ENCODE results near the gene LUC7L3.
"Not testable (repeated sequence)": the region's sequence is repeated elsewhere in the genome, so short reads cannot be mapped to it uniquely, and the experiment has no call there.

The LUC7L3 gene

DNA sequence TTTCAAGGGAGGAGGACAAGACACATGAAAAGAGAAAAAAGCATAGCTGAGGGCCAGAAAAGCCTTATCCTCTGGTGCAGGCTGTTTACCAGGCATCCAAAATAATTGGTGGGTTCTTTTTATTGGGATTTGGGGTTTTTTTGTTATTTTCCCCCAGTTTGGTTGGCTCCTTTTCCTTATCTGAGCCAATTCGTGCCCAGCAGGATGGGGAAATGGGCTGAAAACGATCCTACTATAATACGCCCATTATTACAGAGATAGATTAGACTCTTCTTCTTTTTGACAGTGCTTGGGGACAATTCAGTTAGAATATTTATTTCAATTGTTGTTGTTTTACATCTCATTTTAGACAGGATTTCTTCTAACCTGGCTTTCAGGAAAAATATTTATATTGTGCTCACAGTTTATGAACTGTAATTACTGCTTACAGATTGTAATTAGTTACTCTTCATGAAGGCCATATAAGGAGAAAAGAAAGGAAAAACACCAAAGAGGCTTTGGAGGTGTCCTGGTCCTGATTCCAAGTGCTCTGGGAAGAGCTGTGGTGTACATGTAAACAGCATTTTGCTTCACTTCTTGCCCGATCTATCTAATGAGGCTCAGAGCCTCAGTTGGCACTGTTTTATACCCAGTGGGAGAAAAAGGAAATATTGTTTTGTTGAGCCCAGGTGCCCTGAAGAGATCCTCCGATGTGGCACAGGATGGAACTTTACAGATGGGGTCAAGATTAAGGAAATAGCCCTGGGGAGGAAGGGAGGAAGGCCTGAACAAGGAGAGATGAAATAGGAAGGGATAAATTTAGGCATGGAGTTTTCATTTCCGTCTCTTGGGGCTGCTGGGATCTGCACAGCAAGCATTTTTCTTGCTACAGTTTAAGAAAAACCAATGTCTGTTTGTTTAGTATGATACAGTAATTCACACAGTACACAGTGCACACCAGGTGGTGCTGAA, 11.1 kb upstream of the LUC7L3 start:
- no peak for DNase-seq (ENCODE audit: low read depth, low spot score)

DNA sequence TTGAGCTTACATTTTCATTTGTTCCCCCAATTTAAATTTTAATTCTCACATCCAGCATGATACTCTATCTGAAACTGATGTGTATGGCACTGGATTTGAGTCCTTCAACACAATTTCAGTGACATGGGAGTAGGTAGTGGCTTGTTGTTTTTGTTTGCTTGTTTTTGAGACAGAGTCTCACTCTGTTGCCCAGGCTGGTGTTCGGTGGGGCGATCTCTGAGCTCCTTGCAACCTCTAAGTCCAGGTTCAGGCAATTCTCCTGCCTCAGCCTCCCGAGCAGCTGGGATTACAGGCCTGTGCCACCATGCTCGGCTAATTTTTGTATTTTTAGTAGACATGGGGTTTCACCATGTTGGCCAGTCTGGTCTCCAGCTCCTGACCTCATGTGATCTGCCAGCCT, 10.3 kb upstream of the LUC7L3 start:
- DNase-seq (ENCODE audit: low read depth, low spot score), result not testable (repeated sequence)

DNA sequence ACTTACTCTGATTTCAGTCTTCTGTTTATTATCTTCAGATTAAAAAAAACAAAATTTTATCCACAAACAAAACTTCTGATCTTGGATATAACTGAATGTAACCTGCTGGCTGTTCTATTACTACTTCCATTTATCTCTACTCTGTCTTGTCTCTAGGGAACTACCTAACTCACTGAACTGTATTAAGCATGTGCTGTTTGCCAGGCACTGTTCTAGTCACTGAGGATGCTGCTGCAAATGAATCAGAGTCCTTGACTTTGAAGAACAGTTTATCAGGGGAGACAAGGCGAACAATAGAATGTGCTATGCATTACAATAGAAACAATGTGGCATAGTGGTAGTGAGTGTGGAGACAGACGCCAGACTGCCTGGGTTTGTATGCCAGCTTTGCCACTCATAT, 9.4 kb upstream of the LUC7L3 start:
- no peak for DNase-seq (ENCODE audit: low read depth, low spot score)

DNA sequence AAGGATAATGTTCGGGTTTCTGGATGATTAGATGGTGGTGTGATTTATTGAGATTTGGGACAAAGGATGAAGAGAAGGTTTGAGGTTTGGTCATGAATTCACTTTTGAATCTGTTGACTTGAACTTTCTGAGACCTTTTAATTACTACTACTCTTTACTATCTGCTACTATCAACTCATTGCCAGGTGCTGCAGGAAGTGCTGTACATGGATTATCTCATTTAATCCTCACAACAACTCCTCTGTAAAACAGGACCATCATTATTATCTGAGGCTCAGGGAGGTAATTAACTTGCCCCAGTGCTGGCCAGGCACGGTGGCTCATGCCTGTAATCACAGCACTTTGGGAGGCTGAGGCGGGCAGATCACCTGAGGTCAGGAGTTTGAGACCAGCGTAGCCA, 8.8 kb upstream of the LUC7L3 start:
- no peak for DNase-seq (ENCODE audit: low read depth, low spot score)

DNA sequence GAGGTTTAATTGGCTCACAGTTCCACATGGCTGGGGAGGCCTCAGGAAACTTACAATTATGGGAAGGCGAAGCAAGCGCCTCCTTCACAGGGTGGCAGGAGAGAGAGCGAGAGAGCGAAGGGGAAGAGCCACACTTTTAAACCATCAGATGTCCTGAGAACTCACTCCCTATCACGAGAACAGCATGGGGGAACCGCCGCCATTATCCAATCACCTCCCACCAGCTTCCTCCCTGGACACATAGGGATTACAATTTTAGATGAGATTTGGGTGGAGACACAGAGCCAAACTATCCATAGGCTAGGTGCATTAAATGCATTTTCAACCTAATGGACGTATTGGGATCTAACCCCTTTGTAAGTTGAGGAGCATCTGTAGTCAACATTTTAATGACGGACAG, 6.8 kb upstream of the LUC7L3 start:
- no peak for DNase-seq (ENCODE audit: low read depth, low spot score)

DNA sequence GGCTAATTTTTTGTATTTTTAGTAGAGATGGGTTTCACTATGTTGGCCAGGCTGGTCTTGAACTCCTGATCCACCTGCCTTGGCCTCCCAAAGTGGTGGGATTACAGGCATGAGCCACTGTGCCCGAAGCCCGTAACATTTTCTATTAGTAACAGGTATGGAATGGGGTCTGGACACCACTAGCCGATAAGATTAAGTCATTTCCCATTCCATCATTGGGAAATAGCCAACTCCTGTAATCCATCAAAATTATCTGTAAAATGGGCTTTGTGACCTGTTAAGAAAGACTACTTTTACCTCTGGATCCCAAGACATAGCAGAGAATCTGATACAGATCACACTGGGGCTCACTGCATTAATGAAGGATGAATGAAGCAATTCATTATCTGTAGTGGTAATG, 3.9 kb upstream of the LUC7L3 start:
- DNase-seq (ENCODE audit: low read depth, low spot score), result no peak

DNA sequence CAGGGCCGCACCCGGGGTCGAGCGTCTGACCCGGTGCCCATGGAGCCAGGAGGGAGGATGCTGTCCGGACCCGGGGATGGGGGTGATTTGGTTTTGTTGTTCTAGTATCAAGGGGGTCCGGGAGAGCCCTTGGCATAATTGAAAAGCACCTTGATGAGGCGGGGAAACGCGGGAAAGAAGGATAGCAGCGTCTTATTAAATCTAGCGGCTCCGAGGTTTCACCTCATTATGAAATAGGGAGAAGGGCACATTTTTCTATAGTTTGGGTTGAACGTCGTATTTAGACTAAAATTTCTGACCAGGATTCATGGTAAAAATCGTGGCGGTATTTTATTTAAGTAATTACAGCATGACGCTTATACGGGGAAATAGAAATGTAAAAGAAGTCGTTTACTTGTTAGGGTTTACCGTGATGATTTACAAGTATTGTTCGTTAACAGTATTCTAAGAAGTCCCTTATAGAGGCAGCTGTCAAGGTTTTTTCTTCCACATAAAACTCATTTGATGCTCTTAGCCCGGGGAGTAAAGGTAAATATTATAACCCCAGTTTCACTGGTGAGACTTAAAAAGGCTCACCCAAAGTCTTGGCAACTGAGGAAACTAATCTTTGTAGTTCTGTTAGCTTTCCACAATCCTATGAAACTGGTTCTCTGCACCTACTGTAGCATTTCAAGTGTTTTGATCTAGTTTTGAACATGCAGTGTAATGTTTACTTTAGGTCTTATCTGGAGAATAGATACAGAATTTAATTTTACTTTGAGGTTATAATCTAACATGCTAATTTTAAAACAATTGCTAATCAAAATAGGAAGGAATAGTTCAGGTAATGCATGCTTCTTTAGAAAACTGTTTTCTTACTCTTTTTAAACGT, 756 bp downstream of the LUC7L3 start:
- DNase-seq (ENCODE audit: low read depth, low spot score), result no peak

DNA sequence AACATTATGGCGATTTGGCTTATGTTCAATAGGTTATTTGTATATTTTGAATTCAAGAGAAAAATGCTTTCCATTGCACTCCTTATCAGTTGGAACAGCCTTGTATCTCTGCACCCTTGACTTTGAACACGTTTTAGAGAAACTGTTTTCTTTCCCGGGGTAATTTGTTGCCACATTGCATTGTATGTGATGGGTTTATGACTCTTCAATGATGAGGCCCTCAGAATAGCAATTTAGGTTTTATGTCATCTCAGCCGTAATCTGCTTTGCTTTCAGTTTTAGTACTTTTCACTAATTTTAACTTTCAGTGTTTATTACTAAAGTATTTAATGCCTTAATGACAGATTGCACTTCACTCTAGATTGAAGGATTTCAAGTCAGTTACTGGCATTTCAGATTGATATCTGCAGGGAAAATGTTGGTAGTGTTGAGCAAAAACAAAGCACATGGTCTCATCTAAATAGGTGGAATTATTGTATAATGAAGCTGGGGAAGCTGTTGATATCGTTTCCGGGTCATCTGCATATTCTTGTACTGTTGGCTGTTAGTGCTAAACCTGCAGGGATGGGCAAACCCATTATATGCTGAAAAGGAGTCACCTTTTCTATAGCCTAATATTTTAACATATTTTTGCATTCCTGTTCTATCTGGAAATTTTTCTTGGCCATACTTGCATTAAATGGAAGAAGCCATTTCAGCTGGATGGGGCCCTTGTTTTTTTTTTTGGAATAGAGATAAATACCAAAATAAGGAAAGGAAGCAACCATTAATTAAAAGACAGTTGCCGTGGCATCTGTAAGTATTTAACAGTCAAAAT, 2.0 kb downstream of the LUC7L3 start:
- DNase-seq (ENCODE audit: low read depth, low spot score), result no peak

DNA sequence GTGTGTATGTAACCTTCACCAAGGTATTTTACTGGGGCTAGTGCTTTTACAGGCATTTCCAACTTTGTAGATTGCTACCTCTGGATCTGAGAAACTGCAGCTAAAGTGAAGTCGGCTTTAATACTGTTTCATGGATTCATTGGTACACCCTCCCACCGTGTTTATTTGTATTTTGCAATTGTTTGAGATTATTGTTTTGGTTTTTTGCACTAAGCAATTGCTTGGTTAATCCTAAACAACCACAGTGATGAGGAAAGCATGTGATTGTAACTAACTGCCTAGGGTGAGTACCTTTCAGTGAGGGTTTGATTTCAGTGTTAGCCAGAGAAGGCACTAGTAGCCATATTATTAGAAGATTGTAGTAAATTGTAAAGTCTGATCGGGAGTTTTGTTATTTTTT, 3.3 kb downstream of the LUC7L3 start:
- DNase-seq (ENCODE audit: low read depth, low spot score), result no peak

DNA sequence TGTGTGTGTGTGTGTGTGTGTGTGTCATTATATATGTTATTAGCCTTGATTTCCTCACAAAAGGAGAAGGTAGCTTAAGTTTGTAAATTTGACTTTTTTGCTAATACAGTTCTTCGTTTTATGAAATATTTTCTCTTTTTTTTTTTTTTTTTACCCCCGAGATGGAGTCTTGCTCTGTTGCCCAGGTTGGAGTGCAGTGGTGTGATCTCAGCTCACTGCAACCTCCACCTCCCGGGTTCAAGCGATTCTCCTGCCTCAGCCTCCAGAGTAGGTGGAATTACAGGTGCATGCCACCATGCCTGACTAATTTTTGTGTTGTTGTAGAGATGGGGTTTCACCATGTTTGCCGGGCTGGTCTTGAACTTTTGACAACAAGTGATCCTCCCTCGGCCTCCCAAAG, 5.2 kb downstream of the LUC7L3 start:
- not testable (repeated sequence) for DNase-seq (ENCODE audit: low read depth, low spot score)

DNA sequence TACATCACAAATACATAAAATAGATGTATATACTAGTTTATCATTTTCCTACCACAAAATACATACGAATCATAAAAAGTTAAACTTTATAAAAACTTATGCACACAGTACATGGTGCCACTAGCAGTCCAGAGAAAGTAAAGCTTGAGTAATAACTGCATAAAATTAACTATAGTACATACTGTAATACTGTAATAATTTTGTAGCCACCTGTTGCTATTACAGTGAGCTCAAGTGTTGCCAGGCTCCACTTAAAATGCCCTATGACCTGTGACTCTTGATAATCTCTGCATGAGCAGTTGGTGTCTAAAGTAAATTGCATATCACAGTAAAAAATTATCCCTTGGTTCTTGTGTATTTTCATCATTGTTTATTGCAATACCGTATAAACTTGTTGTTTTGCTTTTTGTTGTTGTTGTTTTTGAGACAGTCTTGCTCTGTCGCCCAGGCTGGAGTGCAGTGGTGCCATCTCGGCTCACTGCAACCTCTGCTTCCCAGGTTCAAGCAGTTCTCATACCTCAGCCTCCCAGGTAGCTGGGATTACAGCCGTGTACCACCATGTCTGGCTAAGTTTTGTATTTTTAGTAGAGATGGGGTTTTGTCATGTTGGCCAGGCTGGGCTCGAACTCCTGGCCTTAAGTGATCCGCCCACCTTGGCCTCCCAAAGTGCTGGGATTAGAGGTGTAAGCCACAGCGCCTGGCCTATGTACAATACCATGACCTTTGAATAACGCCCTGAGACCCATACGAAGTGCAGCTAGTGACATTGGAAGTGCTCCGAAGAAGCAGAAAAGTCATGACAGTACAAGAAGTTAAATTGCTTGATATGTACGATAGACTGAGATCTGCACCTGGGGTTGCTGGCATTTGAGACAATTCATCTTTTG, 6.6 kb downstream of the LUC7L3 start:
- DNase-seq (ENCODE audit: low read depth, low spot score), result no peak

DNA sequence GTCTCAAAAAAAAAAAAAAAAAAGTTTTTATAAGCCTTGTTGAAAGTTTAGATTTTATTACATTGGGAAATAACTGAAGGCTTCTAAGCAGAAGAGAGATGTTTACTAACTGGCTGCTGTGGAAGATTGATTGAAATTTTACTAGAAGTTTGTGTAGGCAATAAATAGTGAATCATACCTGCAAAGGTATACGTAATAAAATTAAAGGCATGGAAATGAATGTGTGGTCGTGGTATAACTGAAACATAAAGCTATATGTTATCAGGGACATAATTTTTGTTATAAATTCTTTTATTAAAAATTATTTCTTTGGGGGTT, 8.7 kb downstream of the LUC7L3 start:
- no peak for DNase-seq (ENCODE audit: low read depth, low spot score)

DNA sequence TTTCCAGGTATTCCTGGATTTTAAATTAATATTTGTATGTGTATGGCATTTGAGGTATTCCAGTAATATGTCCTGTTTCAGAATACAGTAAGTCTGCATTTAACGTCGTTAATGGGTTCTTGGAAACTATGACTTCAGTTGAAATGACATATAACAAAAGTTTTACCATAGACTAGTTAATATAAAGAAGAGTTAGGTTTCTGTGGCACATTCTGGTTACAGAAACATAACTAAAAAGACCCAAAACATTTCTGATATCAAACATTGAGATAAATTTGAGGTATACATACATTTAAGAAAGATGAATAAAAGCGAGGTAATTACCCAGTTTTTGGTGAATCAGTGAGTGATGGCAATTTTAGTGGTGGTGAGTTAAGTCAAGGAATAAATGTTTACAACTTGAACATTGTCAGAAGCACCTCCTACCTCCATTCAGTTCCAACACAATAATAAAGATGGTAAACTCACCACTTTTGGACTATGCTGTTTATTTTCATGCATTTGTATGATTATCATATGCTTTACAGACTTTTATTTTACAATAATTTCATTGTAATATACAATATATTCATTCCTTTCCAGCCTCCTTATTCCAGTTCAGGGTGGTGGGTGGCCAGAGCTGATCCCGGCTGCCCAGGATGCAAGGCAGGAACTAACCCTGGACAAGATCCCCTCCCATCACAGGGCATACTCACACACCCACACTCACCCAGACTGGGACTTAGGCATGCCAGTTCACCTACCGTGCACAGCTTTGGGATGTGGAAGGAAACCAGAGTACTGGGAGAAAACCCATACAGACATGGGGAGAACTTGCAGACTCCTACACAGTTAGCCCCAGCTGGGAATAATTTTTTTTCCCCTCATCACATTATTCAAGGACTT, 9.7 kb downstream of the LUC7L3 start:
- DNase-seq (ENCODE audit: low read depth, low spot score), result no peak

DNA sequence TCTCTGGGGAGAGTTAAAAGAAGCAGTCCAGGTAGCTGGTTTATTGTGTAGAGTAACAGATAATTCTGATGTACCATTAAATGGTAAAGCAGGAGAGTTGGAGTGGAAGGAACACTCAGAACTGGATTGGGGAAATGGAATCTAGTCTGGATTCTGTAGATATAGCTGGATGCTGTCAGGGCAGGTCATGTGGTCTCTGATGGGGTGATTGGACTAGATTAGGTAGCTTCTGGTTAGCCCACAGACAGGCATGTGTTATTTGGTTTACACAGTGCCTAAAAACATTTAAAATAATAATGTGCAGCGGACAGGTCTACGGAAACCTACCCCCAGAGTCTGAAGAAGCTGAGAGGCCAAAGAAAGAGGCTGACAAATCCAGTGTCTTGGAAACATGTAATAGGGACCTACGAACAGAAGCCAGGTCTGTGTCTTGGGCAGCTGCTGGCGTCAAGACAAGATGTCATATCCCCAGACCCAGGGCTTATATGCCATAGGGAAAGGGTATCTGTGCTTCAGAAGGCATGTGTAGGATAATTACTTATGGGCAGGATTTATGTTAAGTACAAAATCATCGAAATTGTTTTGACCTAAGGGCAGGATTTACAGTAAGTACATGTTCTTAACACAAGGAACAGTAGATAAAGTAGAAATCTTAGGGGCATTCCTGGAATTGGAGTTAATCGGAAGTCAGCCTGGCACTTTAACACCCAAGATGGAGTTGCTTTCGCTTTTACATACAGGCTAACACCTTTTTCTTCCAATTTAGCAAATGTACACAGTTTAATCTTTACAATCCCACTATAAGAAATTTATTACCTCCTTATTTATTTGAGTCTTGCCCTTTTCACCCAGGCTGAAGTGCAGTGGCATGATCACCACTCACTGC, 12.4 kb downstream of the LUC7L3 start:
- DNase-seq (ENCODE audit: low read depth, low spot score), result no peak

DNA sequence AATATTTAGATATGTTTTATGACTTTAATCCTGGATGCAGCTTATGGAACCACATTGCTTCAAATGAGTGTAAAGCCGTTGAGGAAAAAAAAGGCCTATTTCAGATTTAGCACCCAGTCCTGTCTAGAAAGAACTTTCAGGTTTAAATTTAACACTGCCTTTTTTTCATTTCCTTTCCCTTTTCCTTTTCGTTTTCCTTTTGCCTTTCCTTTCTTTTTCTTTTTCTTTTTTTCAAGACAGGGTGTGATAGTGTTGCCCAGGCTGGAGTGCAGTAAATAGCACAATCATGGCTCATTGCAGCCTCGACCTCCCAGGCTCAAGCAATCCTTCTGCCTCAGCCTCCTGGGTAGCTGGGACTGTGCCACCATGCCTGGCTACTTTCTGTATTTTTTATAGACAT, 15.9 kb downstream of the LUC7L3 start:
- DNase-seq (ENCODE audit: low read depth, low spot score), result no peak

DNA sequence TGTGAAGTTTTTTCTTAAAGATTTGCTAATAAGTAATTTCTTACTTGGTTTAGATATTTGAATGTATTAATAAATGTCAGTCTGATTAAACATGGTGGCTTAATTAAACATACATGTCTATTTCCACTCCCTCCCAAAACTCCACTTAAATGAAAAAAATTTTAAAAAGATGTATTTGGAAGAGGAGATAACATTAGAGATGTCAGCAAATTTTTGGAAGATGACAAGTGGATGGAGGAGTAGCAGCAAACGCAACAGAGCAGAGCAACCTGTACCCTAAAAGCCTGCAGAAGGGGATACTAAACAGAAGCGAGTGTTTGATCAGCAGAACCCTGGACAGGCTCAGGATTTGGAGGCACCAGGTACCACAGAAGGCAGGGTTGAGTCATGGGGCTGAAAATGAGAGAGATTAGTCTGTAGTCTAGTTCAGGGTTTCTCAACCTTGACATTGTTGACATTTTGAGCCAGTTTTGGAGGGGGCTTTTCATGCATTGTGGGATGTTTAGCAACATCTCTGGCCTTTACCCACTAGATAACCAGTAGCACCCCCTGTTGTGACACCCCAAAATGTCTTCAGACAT, 17.8 kb downstream of the LUC7L3 start:
- no peak for DNase-seq (ENCODE audit: low read depth, low spot score)

DNA sequence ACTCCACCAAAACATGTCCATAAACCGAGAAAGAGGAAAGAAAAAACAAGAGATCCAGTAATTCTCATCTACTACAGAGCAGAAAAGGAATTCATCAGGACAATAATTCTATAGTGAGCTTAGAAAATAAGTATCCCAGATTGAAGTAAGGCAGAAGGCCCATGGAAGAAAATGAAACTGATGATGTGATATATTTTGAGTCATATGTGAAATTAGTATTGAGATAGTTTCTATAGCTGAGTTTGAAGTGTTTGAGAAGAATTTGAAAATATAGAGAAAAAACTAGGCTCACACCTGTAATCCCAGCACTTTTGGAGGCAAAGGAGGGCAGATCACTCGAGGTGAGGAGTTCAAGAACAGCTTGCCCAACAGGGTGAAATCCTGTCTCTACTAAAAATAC, 19.7 kb downstream of the LUC7L3 start:
- no peak for DNase-seq (ENCODE audit: low read depth, low spot score)

DNA sequence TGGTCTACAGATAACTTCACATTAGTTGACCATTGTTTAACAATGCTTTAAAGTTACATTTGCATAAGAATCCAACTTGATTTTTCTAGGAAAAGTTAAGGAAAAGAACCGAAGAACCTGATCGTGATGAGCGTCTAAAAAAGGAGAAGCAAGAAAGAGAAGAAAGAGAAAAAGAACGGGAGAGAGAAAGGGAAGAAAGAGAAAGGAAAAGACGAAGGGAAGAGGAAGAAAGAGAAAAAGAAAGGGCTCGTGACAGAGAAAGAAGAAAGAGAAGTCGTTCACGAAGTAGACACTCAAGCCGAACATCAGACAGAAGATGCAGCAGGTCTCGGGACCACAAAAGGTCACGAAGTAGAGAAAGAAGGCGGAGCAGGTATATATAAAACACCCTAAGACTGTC, 26.2 kb downstream of the LUC7L3 start:
- no peak for DNase-seq (ENCODE audit: low read depth, low spot score)

DNA sequence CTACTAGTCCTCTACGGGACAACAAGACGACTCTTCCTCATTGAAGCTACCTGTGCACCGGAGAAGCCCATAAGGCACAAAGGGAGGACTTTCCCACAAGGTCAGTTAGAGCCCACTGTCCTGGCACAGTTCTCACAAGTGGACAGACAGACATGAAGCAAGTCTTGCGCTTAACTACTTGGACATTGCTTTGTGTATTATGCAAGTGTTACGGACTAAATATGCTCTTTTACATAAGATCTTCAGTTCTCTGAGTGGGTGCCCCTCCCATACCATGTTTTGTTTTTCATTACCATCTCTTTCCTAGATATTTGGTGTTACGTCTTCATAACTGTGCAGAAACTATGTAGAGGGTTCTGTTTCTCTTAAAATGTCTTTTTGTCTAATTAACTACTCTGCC, 29.8 kb downstream of the LUC7L3 start:
- no peak for DNase-seq (ENCODE audit: low read depth, low spot score)
